OCI-LY1 (cell line): ENCODE measurements around the gene ZFHX3.

Experiments
- EZH2 ChIP-seq: fragments of 200-600 bp; sonication (generic), shearing (Covaris generic); IDR thresholded peaks from 2 replicates; pipeline ENCODE4 v1.8.0; 2017; ENCODE audit warnings: borderline replicate concordance, mixed run types, mild to moderate bottlenecking, antibody characterized with exemption, low read length, moderate library complexity, mixed read lengths
- TF ChIP-seq, protein P1 (sequence below): fragments of 200-600 bp; sonication (generic), shearing (Covaris generic); IDR thresholded peaks from 2 replicates; pipeline ENCODE4 v1.5.1; 2017; ENCODE audit warnings: mild to moderate bottlenecking, antibody characterized with exemption, low read length, moderate library complexity, mixed read lengths

- TF ChIP-seq EZH2 = no peak
- TF ChIP-seq, protein P1, sequence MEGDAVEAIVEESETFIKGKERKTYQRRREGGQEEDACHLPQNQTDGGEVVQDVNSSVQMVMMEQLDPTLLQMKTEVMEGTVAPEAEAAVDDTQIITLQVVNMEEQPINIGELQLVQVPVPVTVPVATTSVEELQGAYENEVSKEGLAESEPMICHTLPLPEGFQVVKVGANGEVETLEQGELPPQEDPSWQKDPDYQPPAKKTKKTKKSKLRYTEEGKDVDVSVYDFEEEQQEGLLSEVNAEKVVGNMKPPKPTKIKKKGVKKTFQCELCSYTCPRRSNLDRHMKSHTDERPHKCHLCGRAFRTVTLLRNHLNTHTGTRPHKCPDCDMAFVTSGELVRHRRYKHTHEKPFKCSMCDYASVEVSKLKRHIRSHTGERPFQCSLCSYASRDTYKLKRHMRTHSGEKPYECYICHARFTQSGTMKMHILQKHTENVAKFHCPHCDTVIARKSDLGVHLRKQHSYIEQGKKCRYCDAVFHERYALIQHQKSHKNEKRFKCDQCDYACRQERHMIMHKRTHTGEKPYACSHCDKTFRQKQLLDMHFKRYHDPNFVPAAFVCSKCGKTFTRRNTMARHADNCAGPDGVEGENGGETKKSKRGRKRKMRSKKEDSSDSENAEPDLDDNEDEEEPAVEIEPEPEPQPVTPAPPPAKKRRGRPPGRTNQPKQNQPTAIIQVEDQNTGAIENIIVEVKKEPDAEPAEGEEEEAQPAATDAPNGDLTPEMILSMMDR = no peak
Observed at GRCh38 chr16:73052576-73052975, 4.6 kb upstream of the ZFHX3 start.
